Lung (tissue), 12 donors: Measurements from ENCODE around the gene TOPAZ1. TPM values are rescaled to one million over a fixed set of nuclear protein-coding genes. Genes with fewer than 3 reads are reported as not detected.

Source experiments
- ATAC-seq: fragments of 200-7000 bp; cut with Tn5 transposase; one replicate; pipeline ENCODE4 v1.9.1; 2020; ENCODE audit warnings: moderate number of reproducible peaks; ENCODE audit not compliant: insufficient read depth, low FRiP score
- DNase-seq, 3 donors: peaks; one replicate each; pipeline ENCODE4 v3.0.0-alpha.2; 2013 to 2017
- H3K27ac ChIP-seq, 2 donors: one replicate each; pipeline ENCODE4 v1.5.1; 2013; ENCODE audit warnings: mild to moderate bottlenecking in 2 of 2, moderate library complexity in 2 of 2, control low read depth in 1 of 2, inconsistent platforms in 1 of 2, low read depth in 1 of 2, low read length in 1 of 2
- H3K27me3 ChIP-seq, 3 donors: one replicate each; pipeline ENCODE4 v1.5.1; 2013; ENCODE audit warnings: low read length in 2 of 3; ENCODE audit not compliant: control insufficient read depth in 3 of 3, insufficient read depth in 3 of 3
- H3K36me3 ChIP-seq, 4 donors: one replicate each; pipeline ENCODE4 v1.5.1; 2013; ENCODE audit warnings: low read length in 4 of 4, mild to moderate bottlenecking in 1 of 4, moderate library complexity in 1 of 4; ENCODE audit not compliant: control insufficient read depth in 4 of 4, insufficient read depth in 4 of 4
- H3K4me1 ChIP-seq, 5 donors: one replicate each; pipeline ENCODE4 v1.5.1; 2013; ENCODE audit warnings: low read length in 5 of 5, mild to moderate bottlenecking in 2 of 5, moderate library complexity in 1 of 5; ENCODE audit not compliant: control insufficient read depth in 5 of 5, insufficient read depth in 5 of 5
- H3K4me3 ChIP-seq: one replicate; pipeline ENCODE4 v1.5.1; 2013; ENCODE audit warnings: mild to moderate bottlenecking, control low read depth, moderate library complexity
- H3K9ac ChIP-seq, 2 donors: one replicate each; pipeline ENCODE4 v1.5.1; 2013; ENCODE audit warnings: low read length in 2 of 2, control low read depth in 1 of 2; ENCODE audit not compliant: insufficient read depth in 1 of 2
- H3K9me3 ChIP-seq, 4 donors: one replicate each; pipeline ENCODE4 v1.5.1; 2013; ENCODE audit warnings: low read length in 3 of 4, mild to moderate bottlenecking in 1 of 4, moderate library complexity in 1 of 4; ENCODE audit not compliant: control insufficient read depth in 4 of 4, insufficient read depth in 3 of 4
- CTCF ChIP-seq: IDR thresholded peaks from 2 replicates; pipeline ENCODE4 v1.5.1; 2012; ENCODE audit warnings: mild to moderate bottlenecking; ENCODE audit errors: control extremely low read depth, extremely low read depth
- WGBS, 2 donors: extraction: QIAGEN DNeasy Blood & Tissue Kit; methylation state at CpG; one replicate each; pipeline ENCODE4 v1.1.7; 2013; 5-methylcytosine and 5-hydroxymethylcytosine counted together
- polyA plus RNA-seq, 2 donors: library from polyadenylated mRNA; stranded (reverse); fragments of 200-250 nt; gene quantifications; one replicate each; pipeline ENCODE4 v1.2.1, GENCODE V29; 2013
- total RNA-seq, 2 donors: library from RNA; depleted of rRNA in 1 of 2; stranded (reverse); fragments of >200 nt in 1 of 2; gene quantifications; one replicate each; pipeline ENCODE4 v1.2.1, GENCODE V29; 2014 to 2021
- donor health status: control.
- donor health status: control.
- donor health status: Bipolar disorder and iron deficiency.
- donor health status: healthy.
- donor health status: DM: yes; HTN: yes; CAD: no.

Gene TOPAZ1
- total and polyA plus RNA-seq, 4 donors = not detected

GRCh38 chr3:44248152-44248551 lies 6.5 kb downstream of the TOPAZ1 start:
- 77 to 84% methylated on average over 1 of the region's 1 CpG for WGBS, 2 donors
- H3K4me3 ChIP-seq = no peak overlapping the region
- DNase-seq = no peak
- ATAC-seq = no peak
- peaks cover 0 to 9% (median 0%) of the 10 kb centered on the region in 5 donors for H3K4me1 ChIP-seq
- no peak for TF ChIP-seq CTCF
- no peak overlapping the region for H3K9ac ChIP-seq
- no peaks in the 10 kb centered on the region for H3K27me3 ChIP-seq
- no peaks in the 10 kb centered on the region for H3K36me3 ChIP-seq
- peaks cover 0 to 4% (median 3%) of the 10 kb centered on the region in 4 donors for H3K9me3 ChIP-seq
- H3K27ac ChIP-seq = no peak overlapping the region

GRCh38 chr3:44252332-44252959 lies 10.8 kb downstream of the TOPAZ1 start:
- DNase-seq (peak; percentile 23 to 80 (median 75)), ATAC-seq (no peak)

GRCh38 chr3:44259404-44259803 lies 17.7 kb downstream of the TOPAZ1 start:
- Histone ChIP-seq H3K27ac (no peak overlapping the region), H3K27me3 (no peaks in the 10 kb centered on the region), H3K36me3 (no peaks in the 10 kb centered on the region), H3K4me1 (no peaks in the 10 kb centered on the region), H3K9me3 (no peaks in the 10 kb centered on the region), H3K4me3 (no peak overlapping the region), H3K9ac (no peak overlapping the region)
- WGBS, 2 donors = 97 to 98% methylated on average over 1 of the region's 1 CpG
- ATAC-seq (no peak), DNase-seq (no peak)
- TF ChIP-seq CTCF = no peak

More at GRCh38 chr3:44252332-44252959, 10.8 kb downstream of the TOPAZ1 start:
- Histone ChIP-seq H3K27ac (no peak overlapping the region), H3K9me3 (peaks cover 0 to 4% (median 3%) of the 10 kb centered on the region in 4 donors), H3K27me3 (no peaks in the 10 kb centered on the region), H3K4me3 (no peak overlapping the region), H3K36me3 (no peaks in the 10 kb centered on the region), H3K9ac (no peak overlapping the region), H3K4me1 (peaks cover 0 to 9% (median 0%) of the 10 kb centered on the region in 5 donors)
- WGBS, 2 donors = 49 to 67% methylated on average over 5 of the region's 5 CpGs
- no peak for TF ChIP-seq CTCF

- WGBS, 2 donors = 79 to 87% methylated on average over 1 of the region's 1 CpG
These were observed 22.5 kb downstream of the TOPAZ1 start for GRCh38 chr3:44264146-44264545.

More at GRCh38 chr3:44264146-44264545, 22.5 kb downstream of the TOPAZ1 start:
- ATAC-seq = no peak
- Histone ChIP-seq H3K9ac (no peak overlapping the region), H3K27me3 (no peaks in the 10 kb centered on the region), H3K27ac (no peak overlapping the region), H3K9me3 (no peaks in the 10 kb centered on the region), H3K4me1 (no peaks in the 10 kb centered on the region), H3K36me3 (no peaks in the 10 kb centered on the region), H3K4me3 (no peak overlapping the region)
- no peak for TF ChIP-seq CTCF
- DNase-seq = no peak
